COR-L47 (cell line): ENCODE results near the gene LRBA.
"Not testable (repeated sequence)": the region's sequence is repeated elsewhere in the genome, so short reads cannot be mapped to it uniquely, and the experiment has no call there.

ENCODE experiments used
- DNase-seq: peaks from one replicate; lab custom pipeline; 2025; lab: John Stamatoyannopoulos, UW

LRBA gene

GRCh38 chr4:150943126-150943525, 72.0 kb downstream of the LRBA start:
- no peak for DNase-seq

GRCh38 chr4:150942539-150942938, 72.5 kb downstream of the LRBA start:
- DNase-seq: no peak

GRCh38 chr4:150940123-150940522, 75.0 kb downstream of the LRBA start:
- DNase-seq: no peak

- no peak for DNase-seq
Observed at GRCh38 chr4:150939530-150939929, 75.6 kb downstream of the LRBA start.

GRCh38 chr4:150938873-150939499, 76.1 kb downstream of the LRBA start:
- DNase-seq: no peak

GRCh38 chr4:150938417-150938816, 76.7 kb downstream of the LRBA start:
- DNase-seq: no peak

- no peak for DNase-seq
Observed at GRCh38 chr4:150934022-150934421, 81.1 kb downstream of the LRBA start.

- DNase-seq: no peak
Observed at GRCh38 chr4:150931796-150932195, 83.3 kb downstream of the LRBA start.

- DNase-seq: no peak
Observed at GRCh38 chr4:150931005-150931404, 84.1 kb downstream of the LRBA start.

GRCh38 chr4:150923945-150924344, 91.1 kb downstream of the LRBA start:
- no peak for DNase-seq

GRCh38 chr4:150921486-150921885, 93.6 kb downstream of the LRBA start:
- DNase-seq: not testable (repeated sequence)

- not testable (repeated sequence) for DNase-seq
Observed at GRCh38 chr4:150918562-150918961, 96.5 kb downstream of the LRBA start.

GRCh38 chr4:150911326-150911725, 103.8 kb downstream of the LRBA start:
- no peak for DNase-seq

GRCh38 chr4:150909116-150909515, 106.0 kb downstream of the LRBA start:
- no peak for DNase-seq

GRCh38 chr4:150906987-150907633, 108.0 kb downstream of the LRBA start:
- no peak for DNase-seq

- no peak for DNase-seq
Observed at GRCh38 chr4:150904671-150905070, 110.4 kb downstream of the LRBA start.

- no peak for DNase-seq
Observed at GRCh38 chr4:150903603-150904002, 111.5 kb downstream of the LRBA start.

GRCh38 chr4:150896497-150896896, 118.6 kb downstream of the LRBA start:
- DNase-seq: no peak

GRCh38 chr4:150890246-150890645, 124.8 kb downstream of the LRBA start:
- no peak for DNase-seq

- no peak for DNase-seq
Observed at GRCh38 chr4:150889306-150889705, 125.8 kb downstream of the LRBA start.

- DNase-seq: no peak
Observed at GRCh38 chr4:150888625-150889024, 126.5 kb downstream of the LRBA start.

GRCh38 chr4:150888217-150888616, 126.9 kb downstream of the LRBA start:
- DNase-seq: no peak

GRCh38 chr4:150886597-150886996, 128.5 kb downstream of the LRBA start:
- no peak for DNase-seq

GRCh38 chr4:150884625-150885024, 130.5 kb downstream of the LRBA start:
- no peak for DNase-seq
